Aorta (tissue), 5 donors: ENCODE data around the gene LCE1E. TPM values are rescaled to one million over a fixed set of nuclear protein-coding genes. Genes with fewer than 3 reads are reported as not detected.

Experiments used
- ATAC-seq: fragments of 200-7000 bp; cut with Tn5 transposase; one replicate; pipeline ENCODE4 v1.9.1; 2022; ENCODE audit warnings: moderate library complexity; ENCODE audit not compliant: low FRiP score
- DNase-seq, 2 donors: peaks; one replicate each; pipeline ENCODE4 v3.0.0-alpha.2; 2020
- H3K27ac ChIP-seq, 2 donors: one replicate each; pipeline ENCODE4 v1.5.1; 2013; ENCODE audit warnings: low read length in 2 of 2, mild to moderate bottlenecking in 2 of 2, moderate library complexity in 2 of 2, control low read depth in 1 of 2, inconsistent platforms in 1 of 2, low read depth in 1 of 2
- H3K27me3 ChIP-seq, 2 donors: one replicate each; pipeline ENCODE4 v1.6.1; 2013; ENCODE audit warnings: control low read depth in 1 of 2, low read length in 1 of 2, mild to moderate bottlenecking in 1 of 2, moderate library complexity in 1 of 2; ENCODE audit not compliant: insufficient read depth in 2 of 2, control insufficient read depth in 1 of 2
- H3K36me3 ChIP-seq, 2 donors: one replicate each; pipeline ENCODE4 v1.6.1; 2013; ENCODE audit warnings: control low read depth in 1 of 2, low read length in 1 of 2, mild to moderate bottlenecking in 1 of 2; ENCODE audit not compliant: insufficient read depth in 2 of 2, control insufficient read depth in 1 of 2
- H3K4me1 ChIP-seq, 2 donors: one replicate each; pipeline ENCODE4 v1.6.1; 2013; ENCODE audit warnings: low read length in 2 of 2, control low read depth in 1 of 2, mild to moderate bottlenecking in 1 of 2, moderate library complexity in 1 of 2; ENCODE audit not compliant: insufficient read depth in 2 of 2, control insufficient read depth in 1 of 2
- H3K4me3 ChIP-seq, 2 donors: one replicate each; pipeline ENCODE4 v1.5.1; 2013; ENCODE audit warnings: low read length in 2 of 2, control low read depth in 1 of 2, mild to moderate bottlenecking in 1 of 2
- H3K9me3 ChIP-seq: one replicate; pipeline ENCODE4 v1.6.1; 2013; ENCODE audit warnings: mild to moderate bottlenecking, low read length; ENCODE audit not compliant: control insufficient read depth
- WGBS, 2 donors: extraction: QIAGEN DNeasy Blood & Tissue Kit; methylation state at CpG; one replicate each; pipeline ENCODE4 v1.1.7; 2013; 5-methylcytosine and 5-hydroxymethylcytosine counted together
- intact Hi-C, 2 donors: fragments of 100-400 bp; cut with DNase I; formaldehyde crosslinking; loops; one replicate each; pipeline versions ENCODE4 v1.14.2 to v1.15.0; 2022
- polyA plus RNA-seq, 2 donors: library from polyadenylated mRNA; stranded (reverse); fragments of 200-250 nt; gene quantifications; one replicate each; pipeline ENCODE4 v1.2.3, GENCODE V29; 2013
- total RNA-seq, 2 donors: library from RNA; stranded (reverse); fragmentation: NEBNext Ultra II Directional; extraction: Animal tissue kit (Norgen Biotek cat#: 25700); gene quantifications; one replicate each; pipeline ENCODE4 v1.2.1, GENCODE V29; 2021
- donor health status: healthy with polysubstance abuse.
- donor health status: Bipolar disorder and iron deficiency.
- donor health status: DM: no; HTN: no; CAD: no.
- donor health status: DM: no; HTN: no; CAD: no.
- donor health status: DM: yes; HTN: yes; CAD: no.

LCE1E gene
- total and polyA plus RNA-seq, 4 donors = not detected

- DNase-seq = no peak
- WGBS, 2 donors = 69 to 73% methylated on average over 2 of the region's 2 CpGs
- no peaks in the 10 kb centered on the region for H3K36me3 ChIP-seq
- ATAC-seq = no peak
- H3K9me3 ChIP-seq = no peaks in the 10 kb centered on the region
- no peaks in the 10 kb centered on the region for H3K27me3 ChIP-seq
- no peak overlapping the region for H3K27ac ChIP-seq
- no peaks in the 10 kb centered on the region for H3K4me1 ChIP-seq
- no peak overlapping the region for H3K4me3 ChIP-seq
- intact Hi-C loops = no loop called here
Observed at GRCh38 chr1:152811050-152811449, 25.0 kb downstream of the LCE1E start.

- no peaks in the 10 kb centered on the region for H3K9me3 ChIP-seq
- H3K4me1 ChIP-seq = no peaks in the 10 kb centered on the region
- intact Hi-C loops = no loop called here
- ATAC-seq (no peak), DNase-seq (no peak)
- H3K36me3 ChIP-seq = no peaks in the 10 kb centered on the region
- no peaks in the 10 kb centered on the region for H3K27me3 ChIP-seq
- no peak within 1 kb of the TSS for H3K27ac ChIP-seq
- WGBS, 2 donors = 88 to 89% methylated on average over 2 of the region's 2 CpGs
- no peak within 1 kb of the TSS for H3K4me3 ChIP-seq
Observed at GRCh38 chr1:152811671-152812070, 25.6 kb downstream of the LCE1E start, which contains the start of gene LCE1B. Gene LCE1B (plus strand): TSS chr1:152811971. CDS start chr1:152812447, 476 bp downstream.

GRCh38 chr1:152817309-152817708 is 31.3 kb downstream of the LCE1E start:
- 76 to 85% methylated on average over 6 of the region's 6 CpGs for WGBS, 2 donors
- H3K9me3 ChIP-seq = no peaks in the 10 kb centered on the region
- H3K27ac ChIP-seq = no peak overlapping the region
- H3K27me3 ChIP-seq = no peaks in the 10 kb centered on the region
- no peak overlapping the region for H3K4me3 ChIP-seq
- ATAC-seq = no peak
- intact Hi-C loops = no loop called here
- H3K36me3 ChIP-seq = no peaks in the 10 kb centered on the region
- DNase-seq = no peak
- no peaks in the 10 kb centered on the region for H3K4me1 ChIP-seq

- WGBS, 2 donors = 30 to 33% methylated on average over 5 of the region's 5 CpGs
Observed at GRCh38 chr1:152823294-152823693, 37.2 kb downstream of the LCE1E start.

GRCh38 chr1:152824964-152825363 is 38.9 kb downstream of the LCE1E start:
- H3K4me3 ChIP-seq = no peak overlapping the region
- H3K4me1 ChIP-seq = no peaks in the 10 kb centered on the region
- H3K36me3 ChIP-seq = no peaks in the 10 kb centered on the region
- ATAC-seq = no peak
- intact Hi-C loops = no loop called here
- H3K27me3 ChIP-seq = peaks cover 0 to 2% of the 10 kb centered on the region in 2 donors
- DNase-seq = no peak
- H3K9me3 ChIP-seq = no peaks in the 10 kb centered on the region
- no peak overlapping the region for H3K27ac ChIP-seq

More at GRCh38 chr1:152823294-152823693, 37.2 kb downstream of the LCE1E start:
- no peaks in the 10 kb centered on the region for H3K36me3 ChIP-seq
- H3K27me3 ChIP-seq = peaks cover 0 to 2% of the 10 kb centered on the region in 2 donors
- intact Hi-C loops = no loop called here
- no peaks in the 10 kb centered on the region for H3K4me1 ChIP-seq
- H3K4me3 ChIP-seq = no peak overlapping the region
- no peak for ATAC-seq
- DNase-seq = no peak
- H3K9me3 ChIP-seq = no peaks in the 10 kb centered on the region
- H3K27ac ChIP-seq = no peak overlapping the region

DNA sequence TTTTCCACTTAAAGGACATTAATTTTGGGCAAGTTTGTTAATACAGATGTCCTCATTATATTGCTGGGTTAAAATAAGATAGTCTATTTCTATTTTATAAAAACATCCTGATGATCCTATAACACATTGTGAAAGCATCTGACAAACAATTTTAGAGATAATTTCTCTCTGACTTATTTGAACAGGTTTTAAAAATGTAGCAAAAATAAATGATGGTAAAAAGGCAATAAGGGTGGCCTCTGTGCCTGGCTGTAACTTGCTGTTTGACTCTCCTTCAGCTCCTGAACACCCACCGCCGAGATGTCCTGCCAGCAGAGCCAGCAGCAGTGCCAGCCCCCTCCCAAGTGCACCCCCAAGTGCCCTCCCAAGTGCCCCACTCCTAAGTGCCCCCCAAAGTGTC is 41.1 kb downstream of the LCE1E start, which contains the start of gene LCE1A:
Gene LCE1A (plus strand): TSS at position 301 of the 400 bp plus-strand sequence. CDS start 0 bp downstream, at position 301.
- no peak within 1 kb of the TSS for H3K27ac ChIP-seq
- DNase-seq (no peak), ATAC-seq (no peak)
- no peak within 1 kb of the TSS for H3K4me3 ChIP-seq
- H3K27me3 ChIP-seq = peaks cover 0 to 2% of the 10 kb centered on the region in 2 donors
- intact Hi-C loops = no loop called here
- H3K36me3 ChIP-seq = no peaks in the 10 kb centered on the region
- no peaks in the 10 kb centered on the region for H3K4me1 ChIP-seq
- peaks cover 1% of the 10 kb centered on the region for H3K9me3 ChIP-seq
- 68 to 81% methylated on average over 2 of the region's 2 CpGs for WGBS, 2 donors

DNA sequence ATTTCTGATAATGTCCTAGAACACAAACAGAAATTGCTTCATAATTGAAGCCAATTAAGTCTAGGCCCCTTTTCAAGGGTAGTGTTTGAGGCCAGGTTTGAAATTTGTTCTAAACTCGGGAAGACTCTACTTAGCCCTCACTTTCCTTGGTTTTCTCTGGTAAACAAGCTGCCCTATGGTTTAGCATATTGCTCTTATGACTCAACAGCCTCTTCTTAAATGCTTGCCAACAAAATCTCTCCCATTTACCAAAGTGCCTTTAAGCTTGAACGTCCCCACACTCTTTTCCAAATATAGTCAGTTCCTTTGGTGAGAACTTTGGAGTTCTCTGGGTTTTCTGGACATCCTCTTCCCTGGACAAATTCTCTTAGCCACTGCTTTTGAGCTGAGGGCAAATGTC is 50.8 kb downstream of the LCE1E start:
- no peak for ATAC-seq
- WGBS, 2 donors = 41 to 42% methylated on average over 2 of the region's 2 CpGs
- Histone ChIP-seq H3K27me3 (no peaks in the 10 kb centered on the region), H3K4me3 (no peak overlapping the region), H3K9me3 (no peaks in the 10 kb centered on the region), H3K36me3 (no peaks in the 10 kb centered on the region), H3K4me1 (no peaks in the 10 kb centered on the region), H3K27ac (no peak overlapping the region)
- intact Hi-C loops = no loop called here
- no peak for DNase-seq

Other genes with a start within 250 kb of the LCE1E start
- gene LCE3E, start 219.5 kb upstream of the LCE1E start, total RNA-seq = not detected
- gene LCE3E, start 219.5 kb upstream of the LCE1E start, polyA plus RNA-seq = not detected
- gene LCE3D, start 205.7 kb upstream of the LCE1E start, total RNA-seq = not detected
- gene LCE3D, start 205.7 kb upstream of the LCE1E start, polyA plus RNA-seq = not detected
- not detected for gene LCE3C, start 186.0 kb upstream of the LCE1E start, total RNA-seq
- not detected for gene LCE3C, start 186.0 kb upstream of the LCE1E start, polyA plus RNA-seq
- not detected for gene LCE3B, start 172.4 kb upstream of the LCE1E start, total RNA-seq
- gene LCE3B, start 172.4 kb upstream of the LCE1E start, polyA plus RNA-seq = not detected
- gene LCE3A, start 163.2 kb upstream of the LCE1E start, total RNA-seq = not detected
- gene LCE3A, start 163.2 kb upstream of the LCE1E start, polyA plus RNA-seq = not detected
- not detected for gene LCE2D, start 122.9 kb upstream of the LCE1E start, total RNA-seq
- gene LCE2D, start 122.9 kb upstream of the LCE1E start, polyA plus RNA-seq = not detected
- not detected for gene LCE2C, start 111.0 kb upstream of the LCE1E start, total RNA-seq
- not detected for gene LCE2C, start 111.0 kb upstream of the LCE1E start, polyA plus RNA-seq
- not detected for gene LCE2B, start 100.1 kb upstream of the LCE1E start, total RNA-seq
- gene LCE2B, start 100.1 kb upstream of the LCE1E start, polyA plus RNA-seq = not detected
- gene LCE2A, start 87.9 kb upstream of the LCE1E start, total RNA-seq = not detected
- not detected for gene LCE2A, start 87.9 kb upstream of the LCE1E start, polyA plus RNA-seq
- gene LCE4A, start 78.1 kb upstream of the LCE1E start, total RNA-seq = not detected
- gene LCE4A, start 78.1 kb upstream of the LCE1E start, polyA plus RNA-seq = not detected
- gene KPRP, start 28.2 kb upstream of the LCE1E start, total RNA-seq = not detected
- gene KPRP, start 28.2 kb upstream of the LCE1E start, polyA plus RNA-seq = not detected
- gene LCE1F, start 11.1 kb upstream of the LCE1E start, total RNA-seq = not detected
- gene LCE1F, start 11.1 kb upstream of the LCE1E start, polyA plus RNA-seq = not detected
- gene LCE1D, start 10.5 kb downstream of the LCE1E start, total RNA-seq = not detected
- not detected for gene LCE1D, start 10.5 kb downstream of the LCE1E start, polyA plus RNA-seq
- not detected for gene LCE1C, start 20.4 kb downstream of the LCE1E start, total RNA-seq
- not detected for gene LCE1C, start 20.4 kb downstream of the LCE1E start, polyA plus RNA-seq
- gene LCE1B, start 25.7 kb downstream of the LCE1E start, total RNA-seq = not detected
- gene LCE1B, start 25.7 kb downstream of the LCE1E start, polyA plus RNA-seq = not detected
- gene LCE1A, start 41.2 kb downstream of the LCE1E start, total RNA-seq = not detected
- not detected for gene LCE1A, start 41.2 kb downstream of the LCE1E start, polyA plus RNA-seq
- not detected for gene LCE6A, start 56.6 kb downstream of the LCE1E start, total RNA-seq
- gene LCE6A, start 56.6 kb downstream of the LCE1E start, polyA plus RNA-seq = not detected
- not detected for gene LCE7A, start 73.7 kb downstream of the LCE1E start, total RNA-seq
- not detected for gene LCE7A, start 73.7 kb downstream of the LCE1E start, polyA plus RNA-seq
- gene SMCP, start 92.1 kb downstream of the LCE1E start, total RNA-seq = not detected
- gene SMCP, start 92.1 kb downstream of the LCE1E start, polyA plus RNA-seq = not detected
- not detected for gene IVL, start 122.3 kb downstream of the LCE1E start, total RNA-seq
- gene IVL, start 122.3 kb downstream of the LCE1E start, polyA plus RNA-seq = under 1 TPM; 0.13 TPM
- not detected for gene SPRR5, start 160.9 kb downstream of the LCE1E start, total RNA-seq
- not detected for gene SPRR5, start 160.9 kb downstream of the LCE1E start, polyA plus RNA-seq
- gene SPRR4, start 184.4 kb downstream of the LCE1E start, total RNA-seq = not detected
- not detected for gene SPRR4, start 184.4 kb downstream of the LCE1E start, polyA plus RNA-seq
- not detected for gene SPRR1A, start 197.8 kb downstream of the LCE1E start, total RNA-seq
- gene SPRR1A, start 197.8 kb downstream of the LCE1E start, polyA plus RNA-seq = not detected
- gene SPRR3, start 215.5 kb downstream of the LCE1E start, total RNA-seq = under 1 TPM in 1 of 2 donors, not detected in 1; 0.75 TPM
- 10 to 100 TPM in 1 of 2 donors, 1 to 10 TPM in 1; 8.2 to 14.9 TPM for gene SPRR3, start 215.5 kb downstream of the LCE1E start, polyA plus RNA-seq
- gene SPRR1B, start 244.9 kb downstream of the LCE1E start, total RNA-seq = not detected
- gene SPRR1B, start 244.9 kb downstream of the LCE1E start, polyA plus RNA-seq = 1 to 10 TPM in 1 of 2 donors, under 1 TPM in 1; 0.74 to 1.9 TPM